Measurements from ENCODE around the gene LRRC8C.
"Not testable (repeated sequence)": the region's sequence is repeated elsewhere in the genome, so short reads cannot be mapped to it uniquely, and the experiment has no call there.

LRRC8C gene

GRCh38 chr1:89629146-89629545, 3.8 kb upstream of the LRRC8C start:
- H3K9ac ChIP-seq (ENCODE audit: low read length), result no peak overlapping the region
- no peak overlapping the region for H3K27ac ChIP-seq (ENCODE audit: low read depth, low read length, poor library complexity, severe bottlenecking)
- H2AFZ ChIP-seq (ENCODE audit: low read length), result no peak overlapping the region
- H3F3A ChIP-seq (ENCODE audit: insufficient read depth, low read length), result no peaks in the 10 kb centered on the region
- H3K9me2 ChIP-seq (ENCODE audit: low read depth, low read length), result no peaks in the 10 kb centered on the region
- no peak overlapping the region for H3K4me3 ChIP-seq (ENCODE audit: low read depth, low read length, poor library complexity, severe bottlenecking)
- no peaks in the 10 kb centered on the region for H3K79me2 ChIP-seq (ENCODE audit: insufficient read depth, low read length)
- no peaks in the 10 kb centered on the region for H3K9me3 ChIP-seq (ENCODE audit: low read length)
- TF ChIP-seq CTCF (IDR thresholded peaks at IDR 0.05; ENCODE audit: low read length), result no peak
- TF ChIP-seq EZH2 (IDR thresholded peaks at IDR 0.05; ENCODE audit: borderline replicate concordance, low read length), result no peak
- no peaks in the 10 kb centered on the region for H3K27me3 ChIP-seq (ENCODE audit: insufficient read depth, low read length)
- peaks cover 13% of the 10 kb centered on the region for H3K4me1 ChIP-seq (ENCODE audit: insufficient read depth, low read length, severe bottlenecking)
- H4K20me1 ChIP-seq (ENCODE audit: insufficient read depth, low read length), result no peaks in the 10 kb centered on the region
- no peak overlapping the region for H3K4me2 ChIP-seq (ENCODE audit: low read length)
- H3K36me3 ChIP-seq (ENCODE audit: insufficient read depth, low read length), result no peaks in the 10 kb centered on the region

- peaks cover 18% of the 10 kb centered on the region for H3K4me1 ChIP-seq (ENCODE audit: insufficient read depth, low read length, severe bottlenecking)
- H4K20me1 ChIP-seq (ENCODE audit: insufficient read depth, low read length); H3K9ac ChIP-seq (ENCODE audit: low read length); H3K36me3 ChIP-seq (ENCODE audit: insufficient read depth, low read length); H3F3A ChIP-seq (ENCODE audit: insufficient read depth, low read length); H3K9me3 ChIP-seq (ENCODE audit: low read length); H3K27me3 ChIP-seq (ENCODE audit: insufficient read depth, low read length); H3K27ac ChIP-seq (ENCODE audit: low read depth, low read length, poor library complexity, severe bottlenecking); H3K79me2 ChIP-seq (ENCODE audit: insufficient read depth, low read length); H3K4me3 ChIP-seq (ENCODE audit: low read depth, low read length, poor library complexity, severe bottlenecking); H2AFZ ChIP-seq (ENCODE audit: low read length); H3K4me2 ChIP-seq (ENCODE audit: low read length); H3K9me2 ChIP-seq (ENCODE audit: low read depth, low read length): not testable (repeated sequence)
These were observed 3.3 kb upstream of the LRRC8C start for GRCh38 chr1:89629600-89629999.

GRCh38 chr1:89630048-89630447, 2.9 kb upstream of the LRRC8C start:
- no peaks in the 10 kb centered on the region for H4K20me1 ChIP-seq (ENCODE audit: insufficient read depth, low read length)
- no peak overlapping the region for H3K4me3 ChIP-seq (ENCODE audit: low read depth, low read length, poor library complexity, severe bottlenecking)
- H3K4me1 ChIP-seq (ENCODE audit: insufficient read depth, low read length, severe bottlenecking), result peaks cover 22% of the 10 kb centered on the region
- H3K9me3 ChIP-seq (ENCODE audit: low read length), result no peaks in the 10 kb centered on the region
- no peak overlapping the region for H3K4me2 ChIP-seq (ENCODE audit: low read length)
- no peak overlapping the region for H2AFZ ChIP-seq (ENCODE audit: low read length)
- H3K79me2 ChIP-seq (ENCODE audit: insufficient read depth, low read length), result 0 out of 2 replicates have a peak, but pooled peaks cover 3% of the 10 kb centered on the region
- no peak overlapping the region for H3K27ac ChIP-seq (ENCODE audit: low read depth, low read length, poor library complexity, severe bottlenecking)
- no peaks in the 10 kb centered on the region; the same call in 1 of the 2 replicates for H3F3A ChIP-seq (ENCODE audit: insufficient read depth, low read length)
- no peak for TF ChIP-seq CTCF (IDR thresholded peaks at IDR 0.05; ENCODE audit: low read length)
- TF ChIP-seq EZH2 (IDR thresholded peaks at IDR 0.05; ENCODE audit: borderline replicate concordance, low read length), result no peak
- no peaks in the 10 kb centered on the region for H3K36me3 ChIP-seq (ENCODE audit: insufficient read depth, low read length)
- no peaks in the 10 kb centered on the region for H3K27me3 ChIP-seq (ENCODE audit: insufficient read depth, low read length)
- no peak overlapping the region for H3K9ac ChIP-seq (ENCODE audit: low read length)
- H3K9me2 ChIP-seq (ENCODE audit: low read depth, low read length), result no peaks in the 10 kb centered on the region

All from OCI-LY1 (cell line).